GM20431 (cell line): ENCODE results near the gene AKR1C4.
"Not testable (repeated sequence)": the region's sequence is repeated elsewhere in the genome, so short reads cannot be mapped to it uniquely, and the experiment has no call there.

ENCODE experiments used
- in situ Hi-C: fragments of 300-500 bp; cut with MseI, MboI; formaldehyde crosslinking; loops from one replicate; pipeline ENCODE4 v1.15.0; 2020; ENCODE audit warnings: low sequenced_read_pairs; ENCODE audit not compliant: unreplicated experiment

The AKR1C4 gene

GRCh38 chr10:5196702-5197113 lies at the start of gene AKR1C4:
TSS of gene AKR1C4 (plus strand) at chr10:5196837. CDS start at chr10:5196868, 31 bp downstream.
- in situ Hi-C loops: no loop called here

GRCh38 chr10:5146920-5147254 lies 49.8 kb upstream of the AKR1C4 start:
- in situ Hi-C loops: no loop called here

- in situ Hi-C loops: no loop called here
Observed at GRCh38 chr10:5147255-5147980, 49.2 kb upstream of the AKR1C4 start.

GRCh38 chr10:5147981-5148677 lies 48.5 kb upstream of the AKR1C4 start:
- in situ Hi-C loops: no loop called here

- in situ Hi-C loops: no loop called here
Observed at GRCh38 chr10:5148678-5149032, 48.0 kb upstream of the AKR1C4 start.

- in situ Hi-C loops: no loop called here
Observed at GRCh38 chr10:5151076-5151475, 45.6 kb upstream of the AKR1C4 start.

DNA sequence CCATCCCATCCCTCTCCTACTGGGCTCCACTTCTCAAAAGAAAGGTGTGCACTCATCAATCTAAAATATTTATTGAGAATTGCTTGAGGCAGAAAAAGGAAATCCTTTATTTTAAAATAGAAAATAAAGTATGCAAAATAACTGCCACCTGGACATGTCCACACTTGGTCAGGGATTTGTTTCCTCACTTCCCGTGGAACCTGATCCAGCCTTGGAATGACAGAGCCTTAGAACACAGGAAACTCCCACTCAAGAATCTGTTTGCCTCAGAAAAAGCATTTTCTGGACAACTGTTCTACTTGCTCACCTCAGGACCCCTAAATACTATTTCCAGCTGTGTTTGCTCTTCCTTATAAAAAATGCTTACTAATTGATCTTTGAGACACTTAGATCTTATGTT lies 40.7 kb upstream of the AKR1C4 start:
- in situ Hi-C loops: no loop called here

- in situ Hi-C loops: no loop called here
Observed at GRCh38 chr10:5157501-5157900, 39.1 kb upstream of the AKR1C4 start.

GRCh38 chr10:5159126-5159525 lies 37.5 kb upstream of the AKR1C4 start:
- in situ Hi-C loops: no loop called here

DNA sequence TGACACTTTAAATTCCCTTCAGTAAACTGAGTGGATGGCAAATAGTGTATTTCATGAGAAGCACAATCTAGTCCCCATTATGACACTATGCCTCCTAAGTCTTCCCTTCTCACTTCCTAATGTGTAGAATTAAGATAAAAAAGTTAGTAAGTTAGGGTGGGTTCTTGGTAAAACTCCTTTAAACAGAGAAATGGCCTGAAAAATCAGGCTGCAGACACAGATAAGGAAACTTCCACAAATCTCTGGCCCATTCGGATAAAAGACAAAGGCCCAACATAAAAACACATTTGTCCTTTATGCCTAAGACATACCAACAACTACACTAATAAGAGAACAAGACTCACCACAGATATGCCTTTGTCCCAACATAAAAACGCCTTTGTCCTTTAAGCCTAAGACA lies 33.1 kb upstream of the AKR1C4 start:
- in situ Hi-C loops: no loop called here

DNA sequence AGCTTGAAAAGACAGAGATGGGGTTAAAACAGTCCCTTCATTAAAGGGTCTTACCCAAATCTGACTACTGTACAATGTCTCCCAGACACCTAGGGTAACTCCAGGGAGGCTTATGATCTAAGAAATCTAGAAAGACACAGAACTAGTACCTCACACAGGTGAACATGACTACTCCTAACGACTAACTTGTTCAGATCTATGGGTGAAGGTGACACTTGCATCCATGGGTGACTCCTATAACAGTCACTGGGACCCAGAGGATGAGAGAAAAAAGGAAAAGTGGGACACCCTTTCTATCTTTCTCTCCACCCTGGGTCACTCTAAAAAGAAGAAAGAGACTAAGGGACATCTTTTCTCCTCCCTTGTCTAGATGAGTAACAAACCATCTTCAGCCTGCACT lies 30.9 kb upstream of the AKR1C4 start:
- in situ Hi-C loops: no loop called here

DNA sequence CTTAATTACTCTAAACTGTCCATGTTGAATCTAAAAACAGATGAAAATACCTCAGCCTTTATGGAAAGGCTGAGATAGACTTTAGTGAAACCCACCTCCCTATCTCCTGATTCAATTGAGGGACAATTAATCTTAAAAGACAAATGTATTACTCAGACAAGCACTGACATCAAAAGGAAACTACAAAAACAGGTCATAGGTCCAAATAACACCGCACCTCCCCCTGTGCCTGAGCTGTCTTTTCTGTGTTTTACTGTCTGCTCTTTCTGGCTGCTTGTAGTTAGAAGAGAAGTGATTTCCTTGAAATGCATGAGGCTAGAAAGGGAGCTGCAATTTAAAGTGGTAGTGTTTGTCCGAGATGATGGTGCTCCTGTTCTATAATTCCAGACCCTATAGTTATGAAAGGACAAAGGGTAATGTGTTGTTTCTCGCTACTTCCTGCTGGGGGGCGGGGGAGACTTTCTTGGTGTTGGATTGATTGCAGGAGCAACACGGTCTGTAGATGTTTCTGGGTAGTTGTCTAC lies 27.7 kb upstream of the AKR1C4 start:
- in situ Hi-C loops: no loop called here

- in situ Hi-C loops: not testable (repeated sequence)
Observed at GRCh38 chr10:5175581-5175980, 21.1 kb upstream of the AKR1C4 start.

GRCh38 chr10:5180503-5180902 lies 16.1 kb upstream of the AKR1C4 start:
- in situ Hi-C loops: not testable (repeated sequence)

- in situ Hi-C loops: no loop called here
Observed at GRCh38 chr10:5183923-5184322, 12.7 kb upstream of the AKR1C4 start.

- in situ Hi-C loops: no loop called here
Observed at GRCh38 chr10:5184987-5185775, 11.5 kb upstream of the AKR1C4 start, which contains the start of gene AKR1C8. TSS of gene AKR1C8 (minus strand) at chr10:5185150. CDS start at chr10:5185104, 46 bp downstream.

DNA sequence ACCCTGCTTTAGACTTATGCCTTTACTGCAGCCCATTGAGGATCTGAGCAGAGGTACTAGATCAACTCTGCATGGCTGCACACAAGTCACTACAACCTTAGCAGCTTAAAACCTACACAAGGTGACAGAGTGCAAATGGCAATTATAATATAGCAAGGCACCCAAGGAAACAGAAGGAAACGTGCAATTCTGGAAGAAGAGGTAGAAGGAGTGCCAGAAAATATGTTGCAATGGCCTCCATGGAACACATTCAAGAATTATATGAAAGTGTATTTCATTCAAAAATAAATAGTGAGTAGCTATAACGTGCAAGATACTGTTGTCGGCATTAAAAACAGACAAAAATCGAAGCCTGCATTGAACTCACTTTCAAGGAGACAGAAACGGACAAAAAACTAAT lies 8.8 kb upstream of the AKR1C4 start:
- in situ Hi-C loops: no loop called here

DNA sequence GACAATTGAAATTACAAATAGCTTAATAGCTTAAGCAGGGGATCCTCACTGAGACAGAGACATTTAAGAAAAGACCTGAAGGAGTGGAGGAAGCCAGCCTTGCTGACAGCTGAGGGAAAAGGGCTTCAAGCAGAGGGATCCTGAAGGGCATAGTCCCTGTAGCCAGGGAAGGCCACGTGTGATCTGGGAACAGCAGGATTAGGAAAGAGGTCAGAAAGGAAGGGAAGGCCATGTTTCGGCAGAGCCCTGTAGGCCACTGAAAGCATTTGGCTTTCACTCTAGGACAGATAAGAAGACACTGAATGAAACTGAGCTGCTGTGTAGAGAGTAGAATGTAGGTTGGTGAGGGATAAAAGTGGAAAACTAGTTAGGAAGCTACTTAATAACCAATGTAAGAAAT lies 8.3 kb upstream of the AKR1C4 start:
- in situ Hi-C loops: no loop called here

GRCh38 chr10:5194431-5194830 lies 2.2 kb upstream of the AKR1C4 start:
- in situ Hi-C loops: no loop called here

GRCh38 chr10:5195727-5196374 lies 786 bp upstream of the AKR1C4 start:
- in situ Hi-C loops: no loop called here
